Measurements from ENCODE around the gene ZBTB8A.
"Not testable (repeated sequence)": the region's sequence is repeated elsewhere in the genome, so short reads cannot be mapped to it uniquely, and the experiment has no call there.

The ZBTB8A gene

GRCh38 chr1:32508761-32509160 is 30.5 kb upstream of the ZBTB8A start:
- Histone ChIP-seq H3K9me3 (ENCODE audit: control insufficient read depth, insufficient read depth, low read length) (no peaks in the 10 kb centered on the region), H3K27me3 (ENCODE audit: control insufficient read depth, insufficient read depth, low read length) (no peaks in the 10 kb centered on the region), H3K36me3 (ENCODE audit: control insufficient read depth, insufficient read depth, low read length) (no peaks in the 10 kb centered on the region), H3K4me3 (ENCODE audit: low read depth, low read length) (no peak overlapping the region), H3K4me1 (ENCODE audit: control insufficient read depth, insufficient read depth, low read length) (no peaks in the 10 kb centered on the region), H3K9ac (ENCODE audit: low read depth, low read length) (no peak overlapping the region)

GRCh38 chr1:32509939-32510338 is 29.3 kb upstream of the ZBTB8A start:
- Histone ChIP-seq H3K9me3 (ENCODE audit: control insufficient read depth, insufficient read depth, low read length) (no peaks in the 10 kb centered on the region), H3K27me3 (ENCODE audit: control insufficient read depth, insufficient read depth, low read length) (no peaks in the 10 kb centered on the region), H3K4me1 (ENCODE audit: control insufficient read depth, insufficient read depth, low read length) (no peaks in the 10 kb centered on the region), H3K36me3 (ENCODE audit: control insufficient read depth, insufficient read depth, low read length) (no peaks in the 10 kb centered on the region), H3K9ac (ENCODE audit: low read depth, low read length) (no peak overlapping the region), H3K4me3 (ENCODE audit: low read depth, low read length) (no peak overlapping the region)

DNA sequence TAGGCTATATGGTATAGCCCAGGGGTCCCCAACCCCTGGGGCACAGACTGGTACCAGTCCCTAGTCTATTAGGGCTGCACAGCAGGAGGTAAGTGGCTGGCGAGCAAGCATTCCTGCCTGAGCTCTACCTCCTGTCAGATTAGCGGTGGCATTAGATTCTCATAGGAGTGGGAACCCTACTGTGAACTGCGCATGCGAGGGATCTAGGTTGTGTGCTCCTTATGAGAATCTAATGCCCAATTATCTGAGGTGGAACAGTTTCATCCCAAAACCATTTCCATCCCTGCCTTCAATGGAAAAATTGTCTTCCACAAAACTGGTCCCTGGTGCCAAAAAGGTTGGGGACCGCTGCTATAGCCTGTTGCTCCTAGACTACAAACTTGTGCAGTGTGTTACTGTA is 22.8 kb upstream of the ZBTB8A start:
- no peaks in the 10 kb centered on the region for H3K36me3 ChIP-seq (ENCODE audit: control insufficient read depth, insufficient read depth, low read length)
- H3K4me1 ChIP-seq (ENCODE audit: control insufficient read depth, insufficient read depth, low read length), result no peaks in the 10 kb centered on the region
- no peak overlapping the region for H3K4me3 ChIP-seq (ENCODE audit: low read depth, low read length)
- no peak overlapping the region for H3K9ac ChIP-seq (ENCODE audit: low read depth, low read length)
- H3K9me3 ChIP-seq (ENCODE audit: control insufficient read depth, insufficient read depth, low read length), result no peaks in the 10 kb centered on the region
- no peaks in the 10 kb centered on the region for H3K27me3 ChIP-seq (ENCODE audit: control insufficient read depth, insufficient read depth, low read length)

DNA sequence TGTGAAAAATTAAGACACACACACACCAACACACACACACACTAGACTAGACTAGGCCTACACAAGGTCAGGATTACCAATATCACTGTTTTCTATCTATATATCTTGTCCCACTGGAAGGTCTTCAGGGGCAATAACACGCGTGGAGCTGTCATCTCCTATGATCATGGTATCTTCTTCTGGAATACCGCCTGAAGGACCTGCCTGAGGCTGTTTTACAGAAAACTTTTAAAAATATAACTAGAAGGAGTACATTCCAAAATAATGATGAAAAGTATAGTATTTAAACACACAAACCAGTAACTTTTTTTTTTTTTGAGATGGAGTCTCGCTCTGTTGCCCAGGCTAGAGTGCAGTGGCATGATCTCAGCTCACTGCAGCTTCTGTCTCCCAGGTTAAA is 20.3 kb upstream of the ZBTB8A start:
- Histone ChIP-seq H3K36me3 (ENCODE audit: control insufficient read depth, insufficient read depth, low read length) (no peaks in the 10 kb centered on the region), H3K27me3 (ENCODE audit: control insufficient read depth, insufficient read depth, low read length) (no peaks in the 10 kb centered on the region), H3K4me3 (ENCODE audit: low read depth, low read length) (no peak overlapping the region), H3K9me3 (ENCODE audit: control insufficient read depth, insufficient read depth, low read length) (no peaks in the 10 kb centered on the region), H3K4me1 (ENCODE audit: control insufficient read depth, insufficient read depth, low read length) (no peaks in the 10 kb centered on the region), H3K9ac (ENCODE audit: low read depth, low read length) (no peak overlapping the region)

DNA sequence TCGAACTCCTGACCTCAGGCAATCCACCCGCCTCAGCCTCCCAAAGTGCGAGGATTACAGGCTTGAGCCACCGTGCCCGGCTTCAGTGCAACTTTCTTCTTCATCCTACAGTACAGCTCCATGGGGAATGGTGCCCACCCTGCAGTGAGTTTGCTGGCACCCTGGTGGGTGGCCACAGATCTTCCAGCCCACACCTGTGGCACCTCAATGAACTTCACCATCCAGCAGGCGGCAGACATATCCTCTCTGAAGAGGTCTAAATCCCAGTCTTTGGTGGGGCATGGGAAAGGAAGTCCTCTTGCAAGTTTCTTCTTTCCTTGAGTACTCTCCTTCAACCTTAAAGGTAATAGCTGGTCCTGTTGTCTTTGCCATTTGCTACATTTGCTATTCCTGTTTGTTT is 18.1 kb upstream of the ZBTB8A start:
- Histone ChIP-seq H3K9me3 (ENCODE audit: control insufficient read depth, insufficient read depth, low read length) (no peaks in the 10 kb centered on the region), H3K9ac (ENCODE audit: low read depth, low read length) (no peak overlapping the region), H3K4me1 (ENCODE audit: control insufficient read depth, insufficient read depth, low read length) (no peaks in the 10 kb centered on the region), H3K4me3 (ENCODE audit: low read depth, low read length) (no peak overlapping the region), H3K36me3 (ENCODE audit: control insufficient read depth, insufficient read depth, low read length) (no peaks in the 10 kb centered on the region), H3K27me3 (ENCODE audit: control insufficient read depth, insufficient read depth, low read length) (no peaks in the 10 kb centered on the region)

DNA sequence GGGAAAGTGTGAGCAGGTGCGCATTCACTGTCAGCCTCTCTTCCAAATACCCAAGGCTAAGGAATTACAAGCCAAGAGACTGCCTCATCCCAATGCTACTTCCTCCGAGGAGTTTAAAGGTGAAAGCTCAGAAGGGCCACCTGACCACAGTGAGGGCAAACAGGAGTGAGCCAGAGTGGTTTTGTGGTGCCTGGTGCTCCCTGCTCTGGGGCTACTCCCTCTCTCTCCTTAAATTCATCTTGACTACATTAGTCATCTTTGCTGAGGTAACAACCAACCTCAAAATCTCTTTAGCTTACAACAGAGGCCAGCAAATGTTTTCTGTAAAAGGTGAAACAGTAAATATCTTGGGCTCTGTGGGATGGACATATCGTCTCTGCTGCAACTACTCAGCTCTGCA is 14.2 kb upstream of the ZBTB8A start:
- Histone ChIP-seq H3K4me3 (ENCODE audit: low read depth, low read length) (no peak overlapping the region), H3K9ac (ENCODE audit: low read depth, low read length) (no peak overlapping the region), H3K36me3 (ENCODE audit: control insufficient read depth, insufficient read depth, low read length) (no peaks in the 10 kb centered on the region), H3K4me1 (ENCODE audit: control insufficient read depth, insufficient read depth, low read length) (no peaks in the 10 kb centered on the region), H3K9me3 (ENCODE audit: control insufficient read depth, insufficient read depth, low read length) (no peaks in the 10 kb centered on the region), H3K27me3 (ENCODE audit: control insufficient read depth, insufficient read depth, low read length) (no peaks in the 10 kb centered on the region)

- no peak overlapping the region for H3K4me3 ChIP-seq (ENCODE audit: low read depth, low read length)
- no peaks in the 10 kb centered on the region for H3K4me1 ChIP-seq (ENCODE audit: control insufficient read depth, insufficient read depth, low read length)
- no peak overlapping the region for H3K9ac ChIP-seq (ENCODE audit: low read depth, low read length)
- no peaks in the 10 kb centered on the region for H3K9me3 ChIP-seq (ENCODE audit: control insufficient read depth, insufficient read depth, low read length)
- no peaks in the 10 kb centered on the region for H3K36me3 ChIP-seq (ENCODE audit: control insufficient read depth, insufficient read depth, low read length)
- H3K27me3 ChIP-seq (ENCODE audit: control insufficient read depth, insufficient read depth, low read length), result no peaks in the 10 kb centered on the region
These were observed 13.4 kb upstream of the ZBTB8A start for GRCh38 chr1:32525661-32526444.

- not testable (repeated sequence) for H3K27me3 ChIP-seq (ENCODE audit: control insufficient read depth, insufficient read depth, low read length); H3K4me1 ChIP-seq (ENCODE audit: control insufficient read depth, insufficient read depth, low read length); H3K9me3 ChIP-seq (ENCODE audit: control insufficient read depth, insufficient read depth, low read length); H3K4me3 ChIP-seq (ENCODE audit: low read depth, low read length); H3K36me3 ChIP-seq (ENCODE audit: control insufficient read depth, insufficient read depth, low read length); H3K9ac ChIP-seq (ENCODE audit: low read depth, low read length)
These were observed 10.7 kb upstream of the ZBTB8A start for GRCh38 chr1:32528550-32528949.

DNA sequence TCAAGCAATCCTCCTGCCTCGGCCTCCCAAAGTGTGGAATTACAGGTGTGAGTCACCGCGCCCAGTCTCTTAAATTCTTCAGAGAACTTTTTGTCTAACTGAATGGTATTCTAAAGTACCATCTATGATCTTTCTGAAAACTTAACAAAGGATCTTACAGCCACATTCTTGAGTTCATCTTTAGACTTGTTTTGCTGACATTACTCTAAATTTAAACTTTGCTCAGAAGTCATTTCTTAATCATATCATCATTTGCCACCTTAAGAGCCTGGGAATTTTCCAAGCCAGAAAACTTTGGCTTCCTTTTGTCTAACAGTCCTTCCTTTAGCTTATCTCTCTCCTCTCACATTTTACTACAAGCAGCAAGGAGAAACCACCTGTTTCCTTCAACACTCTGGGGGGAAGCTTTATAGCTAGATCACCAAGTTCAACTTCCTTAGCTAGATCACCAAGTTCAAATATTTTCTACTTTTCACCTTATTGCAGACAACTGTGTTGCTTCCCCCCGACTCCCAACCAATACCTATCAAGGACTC is 5.4 kb upstream of the ZBTB8A start:
- Histone ChIP-seq H3K9me3 (ENCODE audit: control insufficient read depth, insufficient read depth, low read length) (no peaks in the 10 kb centered on the region), H3K4me1 (ENCODE audit: control insufficient read depth, insufficient read depth, low read length) (no peaks in the 10 kb centered on the region), H3K4me3 (ENCODE audit: low read depth, low read length) (no peak overlapping the region), H3K36me3 (ENCODE audit: control insufficient read depth, insufficient read depth, low read length) (no peaks in the 10 kb centered on the region), H3K27me3 (ENCODE audit: control insufficient read depth, insufficient read depth, low read length) (peaks cover 7% of the 10 kb centered on the region), H3K9ac (ENCODE audit: low read depth, low read length) (no peak overlapping the region)

GRCh38 chr1:32536117-32536516 is 3.1 kb upstream of the ZBTB8A start:
- H3K4me3 ChIP-seq (ENCODE audit: low read depth, low read length), result no peak overlapping the region
- no peaks in the 10 kb centered on the region for H3K36me3 ChIP-seq (ENCODE audit: control insufficient read depth, insufficient read depth, low read length)
- no peaks in the 10 kb centered on the region for H3K9me3 ChIP-seq (ENCODE audit: control insufficient read depth, insufficient read depth, low read length)
- peaks cover 19% of the 10 kb centered on the region for H3K27me3 ChIP-seq (ENCODE audit: control insufficient read depth, insufficient read depth, low read length)
- no peaks in the 10 kb centered on the region for H3K4me1 ChIP-seq (ENCODE audit: control insufficient read depth, insufficient read depth, low read length)
- no peak overlapping the region for H3K9ac ChIP-seq (ENCODE audit: low read depth, low read length)

DNA sequence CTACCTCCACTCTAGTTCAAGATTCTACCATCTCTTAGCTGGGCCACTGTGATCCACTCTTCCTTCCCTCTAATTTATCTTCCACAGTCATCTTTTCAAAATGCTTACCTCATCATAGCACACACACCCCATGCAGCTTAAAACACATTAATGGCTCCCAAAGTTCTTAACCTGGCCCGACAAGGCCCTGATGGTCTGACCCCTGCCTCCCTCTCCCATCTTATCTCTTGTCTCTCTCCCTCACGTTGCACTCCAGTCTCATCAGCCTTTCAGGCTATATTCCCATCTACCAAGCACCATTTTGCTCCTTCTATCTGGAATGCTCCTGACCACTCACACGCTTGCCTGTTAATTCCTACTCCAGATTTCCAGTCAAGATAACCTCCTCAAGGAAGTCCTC is 2.5 kb upstream of the ZBTB8A start:
- H3K9me3 ChIP-seq (ENCODE audit: control insufficient read depth, insufficient read depth, low read length), result no peaks in the 10 kb centered on the region
- no peaks in the 10 kb centered on the region for H3K4me1 ChIP-seq (ENCODE audit: control insufficient read depth, insufficient read depth, low read length)
- H3K9ac ChIP-seq (ENCODE audit: low read depth, low read length), result no peak overlapping the region
- peaks cover 21% of the 10 kb centered on the region for H3K27me3 ChIP-seq (ENCODE audit: control insufficient read depth, insufficient read depth, low read length)
- no peaks in the 10 kb centered on the region for H3K36me3 ChIP-seq (ENCODE audit: control insufficient read depth, insufficient read depth, low read length)
- H3K4me3 ChIP-seq (ENCODE audit: low read depth, low read length), result no peak overlapping the region

Measured in iPS-15b (cell line).